K562 (cell line): Measurements from ENCODE around the gene PLTP. TPM values are rescaled to one million over a fixed set of nuclear protein-coding genes. Genes with fewer than 3 reads are reported as not detected.

ENCODE experiments used
- ATAC-seq: fragments of 200-7000 bp; cut with Tn5 transposase; 3 replicates; pipeline ENCODE4 v1.9.1; 2020; ENCODE audit warnings: moderate library complexity
- BruUV-seq: library from RNA; stranded (reverse); fragments of 400-500 nt; replicated peaks from 2 replicates; lab custom pipeline; 2021; lab: Mats Ljungman, UMichigan
- CTCF ChIA-PET: fragments of 300-600 bp; formaldehyde crosslinking; extraction: SDS; loops from one replicate; lab custom pipeline; 2021; ENCODE audit warnings: low intra/inter-chr PET ratio; lab: Yijun Ruan, JAX
- POLR2A ChIA-PET: fragments of 300-600, 350-650 bp; sonication (Branson Sonifier 250); formaldehyde crosslinking; extraction: SDS; loops from one replicate; lab custom pipeline; 2021; ENCODE audit warnings: antibody characterized with exemption, inconsistent platforms; lab: Yijun Ruan, JAX
- DNase-seq, 4 experiments: peaks; one replicate each; pipeline versions ENCODE4 v3.0.0 to v3.0.0-alpha.2; 2011 to 2018; ENCODE audit warnings: low spot score in 3 of 4, mixed read lengths in 3 of 4; ENCODE audit errors: extremely low read depth in 1 of 4
- FAIRE-seq: peaks from 2 replicates; lab custom pipeline; 2011; peaks lifted over from hg19 to GRCh38; lab: Jason Lieb, UNC
- H2AFZ ChIP-seq: 2 replicates; pipeline ENCODE4 v1.6.0; 2011; ENCODE audit warnings: low read depth, low read length, control low read depth, inconsistent platforms
- H3K27ac ChIP-seq: fragments of 200-600 bp; 3 replicates; pipeline ENCODE4 v1.8.0; 2011; ENCODE audit warnings: low read depth, mild to moderate bottlenecking, control low read depth, inconsistent platforms, low read length, moderate library complexity, mixed read lengths; ENCODE audit errors: extremely low read depth
- H3K27me3 ChIP-seq, 2 experiments: fragments of 300-600 bp in 1 of 2; 2 replicates in 1 of 2; 3 replicates in 1 of 2; pipeline versions ENCODE4 v1.6.0 to v1.8.0; 2011; ENCODE audit warnings: inconsistent platforms in 2 of 2, low read length in 2 of 2, mild to moderate bottlenecking in 1 of 2, mixed read lengths in 1 of 2, moderate library complexity in 1 of 2; ENCODE audit not compliant: control insufficient read depth in 2 of 2, insufficient read depth in 2 of 2
- H3K36me3 ChIP-seq: fragments of 300-600 bp; 3 replicates; pipeline ENCODE4 v1.8.0; 2011; ENCODE audit warnings: mild to moderate bottlenecking, low read length, inconsistent platforms; ENCODE audit not compliant: control insufficient read depth, insufficient read depth
- H3K4me1 ChIP-seq, 2 experiments: fragments of 200-600 bp in 1 of 2; replicated peaks in 1 of 2; 2 replicates in 1 of 2; 3 replicates in 1 of 2; pipeline versions ENCODE4 v1.5.1 to v1.8.0; 2011; ENCODE audit warnings: inconsistent platforms in 2 of 2, low read length in 2 of 2, mild to moderate bottlenecking in 1 of 2, mixed read lengths in 1 of 2, moderate library complexity in 1 of 2; ENCODE audit not compliant: control insufficient read depth in 2 of 2, insufficient read depth in 2 of 2
- H3K4me2 ChIP-seq: 2 replicates; pipeline ENCODE4 v1.6.1; 2011; ENCODE audit warnings: low read length, control low read depth, inconsistent platforms, mixed read lengths; ENCODE audit not compliant: insufficient read depth
- H3K4me3 ChIP-seq: fragments of 200-600 bp; sonication (generic), shearing (Covaris generic); 2 replicates; pipeline ENCODE4 v1.5.1; 2016; ENCODE audit warnings: control low read depth, inconsistent platforms
- H3K79me2 ChIP-seq: fragments of 200-600 bp; 3 replicates; pipeline ENCODE4 v1.8.0; 2011; ENCODE audit warnings: low read length, inconsistent platforms; ENCODE audit not compliant: control insufficient read depth, insufficient read depth
- H3K9ac ChIP-seq, 2 experiments: 2 replicates each; pipeline versions ENCODE4 v1.6.0 to v1.6.1; 2011; ENCODE audit warnings: low read depth in 2 of 2, low read length in 2 of 2, control low read depth in 1 of 2, inconsistent platforms in 1 of 2, mild to moderate bottlenecking in 1 of 2, mixed read lengths in 1 of 2; ENCODE audit not compliant: insufficient read depth in 1 of 2
- H3K9me1 ChIP-seq: one replicate; pipeline ENCODE4 v1.6.0; 2011; ENCODE audit warnings: inconsistent platforms, mild to moderate bottlenecking, low read length, moderate library complexity; ENCODE audit not compliant: control insufficient read depth, insufficient read depth
- H3K9me3 ChIP-seq: replicated peaks from 2 replicates; pipeline ENCODE4 v1.5.1; 2011; ENCODE audit warnings: low read depth, low read length, inconsistent platforms; ENCODE audit not compliant: control insufficient read depth, insufficient read depth
- H4K20me1 ChIP-seq: replicated peaks from 2 replicates; pipeline ENCODE4 v1.6.1; 2011; ENCODE audit warnings: low read length, inconsistent platforms, mixed read lengths; ENCODE audit not compliant: control insufficient read depth, insufficient read depth
- KLF16 ChIP-seq: IDR thresholded peaks from 2 replicates; pipeline ENCODE4 v1.6.1; 2016; ENCODE audit warnings: antibody characterized with exemption
- YY1 ChIP-seq, 3 experiments: IDR thresholded peaks; 2 replicates each; pipeline ENCODE4 v1.6.1; 2011; ENCODE audit warnings: low read length in 2 of 3, mild to moderate bottlenecking in 2 of 3, moderate library complexity in 2 of 3, borderline replicate concordance in 1 of 3, control low read depth in 1 of 3, low read depth in 1 of 3; ENCODE audit not compliant: insufficient read depth in 3 of 3, insufficient replicate concordance in 2 of 3, control insufficient read depth in 1 of 3, insufficient read length in 1 of 3; ENCODE audit errors: extremely low read depth in 1 of 3
- WGBS: fragments of 100-300 bp; shearing (Covaris generic); methylation state at CpG from one replicate; pipeline ENCODE4 v1.1.6; 2016; ENCODE audit warnings: low coverage, mixed read lengths; ENCODE audit not compliant: insufficient coverage; ENCODE audit errors: missing lambda C conversion rate; 5-methylcytosine and 5-hydroxymethylcytosine counted together
- in situ Hi-C: fragments of 300-500 bp; cut with MboI; formaldehyde crosslinking; loops from 4 replicates; pipeline ENCODE4 v1.15.0; 2018; ENCODE audit warnings: inconsistent platforms, mixed read lengths
- intact Hi-C: fragments of 100-400 bp; cut with micrococcal nuclease; formaldehyde crosslinking; loops from 2 replicates; pipeline ENCODE4 v1.14.2; 2022
- polyA plus RNA-seq, 8 experiments: library from polyadenylated mRNA; depleted of rRNA in 4 of 8; stranded (reverse) in 5 of 8; unstranded in 3 of 8; fragments of >200 nt; fragmentation: Nextera tagmentation in 2 of 8; fragmentation: Illumina TruSeq in 1 of 8; extraction: Ambion mirVana in 2 of 8; extraction: Trizol in 1 of 8; gene quantifications; 2 replicates each; pipeline versions ENCODE4 v1.2.1 to v1.2.3, GENCODE V29; 2011 to 2014; ENCODE audit warnings: inconsistent platforms in 1 of 8, missing spikeins in 1 of 8
- total RNA-seq, 7 experiments: library from RNA; depleted of rRNA in 6 of 7; stranded (reverse); fragments of >200 nt in 6 of 7; fragmentation: Illumina TruSeq in 2 of 7; extraction: Trizol in 2 of 7; gene quantifications; 2 replicates each; pipeline versions ENCODE4 v1.2.1 to v1.2.3, GENCODE V29; 2011 to 2021; ENCODE audit warnings: low replicate concordance in 1 of 7
- TF ChIP-seq, protein P1 (sequence below): sonication (generic); formaldehyde crosslinking; IDR thresholded peaks from 2 replicates; pipeline ENCODE4 v1.8.0; 2022; ENCODE audit warnings: missing genetic modification reagents, mild to moderate bottlenecking, borderline replicate concordance
- TF ChIP-seq, protein P2 (sequence below), 2 experiments: IDR thresholded peaks; 2 replicates each; pipeline ENCODE4 v1.6.1; 2012; ENCODE audit warnings: improper control_type of control experiment in 2 of 2, low read depth in 2 of 2, low read length in 2 of 2, borderline replicate concordance in 1 of 2
- TF ChIP-seq, protein P3 (sequence below): fragments of 250-450 bp; sonication (Bioruptor Pico); IDR thresholded peaks from 2 replicates; pipeline ENCODE4 v1.4.0; 2020; ENCODE audit warnings: mild to moderate bottlenecking, moderate library complexity
- TF ChIP-seq, protein P4 (sequence below): fragments of 450-650 bp; IDR thresholded peaks from 2 replicates; pipeline ENCODE4 v1.6.1; 2016; ENCODE audit warnings: mild to moderate bottlenecking

PLTP gene
- total and polyA plus RNA-seq, 9 of the 15 experiments (the other 6 are each of a cell fraction or from before 2014, with no cell fraction given): 2.8 to 29.3 (median 17.6) TPM

DNA sequence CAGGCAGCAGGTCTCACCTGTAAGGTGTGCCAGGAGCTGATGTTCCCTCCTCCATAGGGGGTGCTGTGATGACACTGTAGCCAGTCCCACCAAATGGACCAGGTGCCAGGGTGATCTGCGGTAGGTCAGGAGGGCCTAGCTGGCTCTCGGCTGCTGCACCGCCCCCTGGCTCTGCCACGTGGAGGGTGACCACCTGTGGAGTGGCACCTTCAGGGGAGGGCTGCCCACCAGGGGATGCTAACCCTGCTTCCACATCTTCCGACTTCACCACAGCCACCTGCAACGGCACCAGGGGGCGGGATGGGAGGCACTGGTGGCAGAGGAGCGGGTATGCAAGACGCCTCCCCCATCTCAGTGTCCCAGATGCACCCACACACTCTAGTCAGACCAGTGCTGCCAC lies 41.7 kb upstream of the PLTP start (continued):
- TF ChIP-seq, protein P1, sequence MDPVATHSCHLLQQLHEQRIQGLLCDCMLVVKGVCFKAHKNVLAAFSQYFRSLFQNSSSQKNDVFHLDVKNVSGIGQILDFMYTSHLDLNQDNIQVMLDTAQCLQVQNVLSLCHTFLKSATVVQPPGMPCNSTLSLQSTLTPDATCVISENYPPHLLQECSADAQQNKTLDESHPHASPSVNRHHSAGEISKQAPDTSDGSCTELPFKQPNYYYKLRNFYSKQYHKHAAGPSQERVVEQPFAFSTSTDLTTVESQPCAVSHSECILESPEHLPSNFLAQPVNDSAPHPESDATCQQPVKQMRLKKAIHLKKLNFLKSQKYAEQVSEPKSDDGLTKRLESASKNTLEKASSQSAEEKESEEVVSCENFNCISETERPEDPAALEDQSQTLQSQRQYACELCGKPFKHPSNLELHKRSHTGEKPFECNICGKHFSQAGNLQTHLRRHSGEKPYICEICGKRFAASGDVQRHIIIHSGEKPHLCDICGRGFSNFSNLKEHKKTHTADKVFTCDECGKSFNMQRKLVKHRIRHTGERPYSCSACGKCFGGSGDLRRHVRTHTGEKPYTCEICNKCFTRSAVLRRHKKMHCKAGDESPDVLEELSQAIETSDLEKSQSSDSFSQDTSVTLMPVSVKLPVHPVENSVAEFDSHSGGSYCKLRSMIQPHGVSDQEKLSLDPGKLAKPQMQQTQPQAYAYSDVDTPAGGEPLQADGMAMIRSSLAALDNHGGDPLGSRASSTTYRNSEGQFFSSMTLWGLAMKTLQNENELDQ (CRISPR knock-in tag): no peak

DNA sequence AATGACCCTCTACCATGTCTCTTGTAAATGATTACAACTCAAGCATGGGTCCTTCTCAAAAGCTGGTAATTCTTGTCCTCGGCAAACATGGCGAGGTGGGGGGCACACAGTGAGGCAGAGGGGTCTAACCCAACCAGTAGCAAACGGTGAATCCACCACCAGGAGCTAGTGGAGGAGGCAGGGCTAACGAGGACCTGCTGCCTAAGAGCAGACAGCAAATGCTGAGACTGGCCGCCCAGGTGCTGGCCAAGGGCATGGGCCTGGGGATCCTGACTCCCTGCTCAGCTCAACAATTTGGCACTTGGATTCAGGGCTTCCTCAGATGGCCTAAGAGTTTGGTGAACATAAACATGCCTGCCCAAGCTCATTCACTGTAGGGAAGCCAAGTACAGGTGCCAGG lies 40.9 kb upstream of the PLTP start:
- DNase-seq (no peak), FAIRE-seq (no peak), ATAC-seq (no peak)
- Histone ChIP-seq H3K9ac (no peak overlapping the region), H3K4me1 (peaks cover 0 to 11% of the 10 kb centered on the region in 2 experiments; a peak in 1 of 5 replicates), H4K20me1 (no peaks in the 10 kb centered on the region), H3K9me1 (no peaks in the 10 kb centered on the region), H3K79me2 (no peaks in the 10 kb centered on the region), H3K9me3 (no peaks in the 10 kb centered on the region), H3K27me3 (no peaks in the 10 kb centered on the region), H3K4me2 (no peak overlapping the region), H3K36me3 (peaks cover 66% of the 10 kb centered on the region; the same call in 2 of the 3 replicates), H3K27ac (no peak overlapping the region), H3K4me3 (no peak overlapping the region), H2AFZ (no peak overlapping the region)
- BruUV-seq: no TSS peak
- in situ Hi-C loops: no loop called here
- CTCF ChIA-PET: no interaction called here
- WGBS: 78% methylated on average over 5 of the region's 5 CpGs
- intact Hi-C loops: no loop called here
- POLR2A ChIA-PET: interaction anchor here (0.9 to 3.2 kb wide), 7 partner anchors 8 to 43 kb away, joined by 3 to 12 read pairs (median 5); partner anchors contain the start of gene PCIF1
- no peak for TF ChIP-seq KLF16
- TF ChIP-seq, protein P2, sequence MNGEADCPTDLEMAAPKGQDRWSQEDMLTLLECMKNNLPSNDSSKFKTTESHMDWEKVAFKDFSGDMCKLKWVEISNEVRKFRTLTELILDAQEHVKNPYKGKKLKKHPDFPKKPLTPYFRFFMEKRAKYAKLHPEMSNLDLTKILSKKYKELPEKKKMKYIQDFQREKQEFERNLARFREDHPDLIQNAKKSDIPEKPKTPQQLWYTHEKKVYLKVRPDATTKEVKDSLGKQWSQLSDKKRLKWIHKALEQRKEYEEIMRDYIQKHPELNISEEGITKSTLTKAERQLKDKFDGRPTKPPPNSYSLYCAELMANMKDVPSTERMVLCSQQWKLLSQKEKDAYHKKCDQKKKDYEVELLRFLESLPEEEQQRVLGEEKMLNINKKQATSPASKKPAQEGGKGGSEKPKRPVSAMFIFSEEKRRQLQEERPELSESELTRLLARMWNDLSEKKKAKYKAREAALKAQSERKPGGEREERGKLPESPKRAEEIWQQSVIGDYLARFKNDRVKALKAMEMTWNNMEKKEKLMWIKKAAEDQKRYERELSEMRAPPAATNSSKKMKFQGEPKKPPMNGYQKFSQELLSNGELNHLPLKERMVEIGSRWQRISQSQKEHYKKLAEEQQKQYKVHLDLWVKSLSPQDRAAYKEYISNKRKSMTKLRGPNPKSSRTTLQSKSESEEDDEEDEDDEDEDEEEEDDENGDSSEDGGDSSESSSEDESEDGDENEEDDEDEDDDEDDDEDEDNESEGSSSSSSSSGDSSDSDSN (IDR thresholded peaks at IDR 0.05; ENCODE audit: borderline replicate concordance in 1 of 2, low read depth in 2 of 2, low read length in 2 of 2): no peak
- TF ChIP-seq, protein P3, sequence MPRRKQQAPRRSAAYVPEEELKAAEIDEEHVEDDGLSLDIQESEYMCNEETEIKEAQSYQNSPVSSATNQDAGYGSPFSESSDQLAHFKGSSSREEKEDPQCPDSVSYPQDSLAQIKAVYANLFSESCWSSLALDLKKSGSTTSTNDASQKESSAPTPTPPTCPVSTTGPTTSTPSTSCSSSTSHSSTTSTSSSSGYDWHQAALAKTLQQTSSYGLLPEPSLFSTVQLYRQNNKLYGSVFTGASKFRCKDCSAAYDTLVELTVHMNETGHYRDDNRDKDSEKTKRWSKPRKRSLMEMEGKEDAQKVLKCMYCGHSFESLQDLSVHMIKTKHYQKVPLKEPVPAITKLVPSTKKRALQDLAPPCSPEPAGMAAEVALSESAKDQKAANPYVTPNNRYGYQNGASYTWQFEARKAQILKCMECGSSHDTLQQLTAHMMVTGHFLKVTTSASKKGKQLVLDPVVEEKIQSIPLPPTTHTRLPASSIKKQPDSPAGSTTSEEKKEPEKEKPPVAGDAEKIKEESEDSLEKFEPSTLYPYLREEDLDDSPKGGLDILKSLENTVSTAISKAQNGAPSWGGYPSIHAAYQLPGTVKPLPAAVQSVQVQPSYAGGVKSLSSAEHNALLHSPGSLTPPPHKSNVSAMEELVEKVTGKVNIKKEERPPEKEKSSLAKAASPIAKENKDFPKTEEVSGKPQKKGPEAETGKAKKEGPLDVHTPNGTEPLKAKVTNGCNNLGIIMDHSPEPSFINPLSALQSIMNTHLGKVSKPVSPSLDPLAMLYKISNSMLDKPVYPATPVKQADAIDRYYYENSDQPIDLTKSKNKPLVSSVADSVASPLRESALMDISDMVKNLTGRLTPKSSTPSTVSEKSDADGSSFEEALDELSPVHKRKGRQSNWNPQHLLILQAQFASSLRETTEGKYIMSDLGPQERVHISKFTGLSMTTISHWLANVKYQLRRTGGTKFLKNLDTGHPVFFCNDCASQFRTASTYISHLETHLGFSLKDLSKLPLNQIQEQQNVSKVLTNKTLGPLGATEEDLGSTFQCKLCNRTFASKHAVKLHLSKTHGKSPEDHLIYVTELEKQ (CRISPR knock-in tag): no peak
- TF ChIP-seq, protein P4, sequence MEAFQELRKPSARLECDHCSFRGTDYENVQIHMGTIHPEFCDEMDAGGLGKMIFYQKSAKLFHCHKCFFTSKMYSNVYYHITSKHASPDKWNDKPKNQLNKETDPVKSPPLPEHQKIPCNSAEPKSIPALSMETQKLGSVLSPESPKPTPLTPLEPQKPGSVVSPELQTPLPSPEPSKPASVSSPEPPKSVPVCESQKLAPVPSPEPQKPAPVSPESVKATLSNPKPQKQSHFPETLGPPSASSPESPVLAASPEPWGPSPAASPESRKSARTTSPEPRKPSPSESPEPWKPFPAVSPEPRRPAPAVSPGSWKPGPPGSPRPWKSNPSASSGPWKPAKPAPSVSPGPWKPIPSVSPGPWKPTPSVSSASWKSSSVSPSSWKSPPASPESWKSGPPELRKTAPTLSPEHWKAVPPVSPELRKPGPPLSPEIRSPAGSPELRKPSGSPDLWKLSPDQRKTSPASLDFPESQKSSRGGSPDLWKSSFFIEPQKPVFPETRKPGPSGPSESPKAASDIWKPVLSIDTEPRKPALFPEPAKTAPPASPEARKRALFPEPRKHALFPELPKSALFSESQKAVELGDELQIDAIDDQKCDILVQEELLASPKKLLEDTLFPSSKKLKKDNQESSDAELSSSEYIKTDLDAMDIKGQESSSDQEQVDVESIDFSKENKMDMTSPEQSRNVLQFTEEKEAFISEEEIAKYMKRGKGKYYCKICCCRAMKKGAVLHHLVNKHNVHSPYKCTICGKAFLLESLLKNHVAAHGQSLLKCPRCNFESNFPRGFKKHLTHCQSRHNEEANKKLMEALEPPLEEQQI: no peak
- TF ChIP-seq YY1 (IDR thresholded peaks at IDR 0.05; ENCODE audit: borderline replicate concordance in 1 of 3, control insufficient read depth in 1 of 3, extremely low read depth in 1 of 3, insufficient read depth in 3 of 3, insufficient read length in 1 of 3, insufficient replicate concordance in 2 of 3, low read depth in 1 of 3, low read length in 2 of 3): no peak
